Activated CD8-positive, alpha-beta memory T cell treated with anti-CD3 and anti-CD28 coated beads for 4 hours (primary cell): ENCODE results near the gene JAK3.
"Not testable (repeated sequence)": the region's sequence is repeated elsewhere in the genome, so short reads cannot be mapped to it uniquely, and the experiment has no call there.

ENCODE experiments used
- DNase-seq, 2 donors: peaks; one replicate each; pipeline ENCODE4 v3.0.0-alpha.2; 2020; ENCODE audit warnings: low read depth in 2 of 2

Gene JAK3

GRCh38 chr19:17777840-17778239 is 69.9 kb downstream of the JAK3 start:
- not testable (repeated sequence) for DNase-seq

DNA sequence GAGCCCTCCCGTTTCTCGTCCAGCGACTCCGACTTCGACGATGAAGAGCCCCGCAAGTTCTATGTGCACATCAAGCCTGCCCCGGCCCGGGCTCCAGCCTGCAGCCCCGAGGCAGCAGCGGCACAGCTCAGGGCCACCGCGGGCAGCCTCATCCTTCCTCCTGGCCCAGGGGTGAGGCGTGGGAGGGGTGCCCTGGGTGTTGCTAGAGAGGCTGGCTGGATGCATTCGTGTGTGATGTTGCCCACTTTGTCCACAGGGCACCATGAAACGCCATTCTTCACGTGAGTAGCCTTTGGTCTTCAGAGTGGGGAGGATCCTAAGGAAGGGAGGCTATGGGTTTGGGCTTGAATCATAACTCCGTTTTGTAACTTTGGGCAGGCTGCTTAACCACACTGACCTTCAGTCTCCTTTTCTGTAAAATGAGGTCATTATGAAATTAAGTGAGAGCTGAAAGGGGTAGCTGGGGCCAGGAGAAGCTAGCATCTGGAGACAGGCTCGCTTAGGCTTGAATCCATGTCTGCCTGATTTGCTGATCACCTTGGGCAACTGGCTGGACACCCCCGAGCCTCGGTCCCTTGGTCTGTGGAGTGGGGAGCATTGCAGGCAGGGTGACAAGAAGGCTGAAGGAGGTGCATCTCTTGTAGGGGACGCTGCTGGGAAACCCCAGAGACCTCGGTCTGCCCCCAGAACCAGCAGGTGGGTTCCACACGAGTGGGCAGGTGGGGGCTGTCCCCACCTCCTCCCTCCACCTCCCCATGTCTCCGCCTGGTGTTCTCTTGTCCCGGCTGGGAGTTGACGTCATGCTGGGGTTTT is 71.6 kb downstream of the JAK3 start:
- no peak for DNase-seq

- no peak for DNase-seq
Measured at GRCh38 chr19:17775245-17775927, 72.4 kb downstream of the JAK3 start.
